Trophoblast cell (in vitro differentiated cells and primary cell): ENCODE results near the gene NCS1.

ENCODE experiments used
- DNase-seq, 2 donors: peaks; one replicate each; pipeline ENCODE4 v3.0.0-alpha.2; 2016
- H2AFZ ChIP-seq: 2 replicates; pipeline ENCODE4 v1.6.1; 2013; ENCODE audit warnings: low read length, moderate library complexity, mild to moderate bottlenecking; ENCODE audit not compliant: insufficient read depth, poor library complexity
- H2AK5ac ChIP-seq: 2 replicates; pipeline ENCODE4 v1.6.1; 2013; ENCODE audit warnings: mild to moderate bottlenecking, low read length
- H2BK120ac ChIP-seq: 2 replicates; pipeline ENCODE4 v1.6.1; 2013; ENCODE audit warnings: low read length, mild to moderate bottlenecking, moderate library complexity; ENCODE audit not compliant: insufficient read depth, poor library complexity
- H2BK12ac ChIP-seq: 2 replicates; pipeline ENCODE4 v1.6.1; 2013; ENCODE audit warnings: mild to moderate bottlenecking, low read length, moderate library complexity
- H2BK5ac ChIP-seq: 2 replicates; pipeline ENCODE4 v1.6.1; 2013; ENCODE audit warnings: low read length, low read depth, moderate library complexity, mild to moderate bottlenecking; ENCODE audit not compliant: poor library complexity
- H3K14ac ChIP-seq: 2 replicates; pipeline ENCODE4 v1.6.1; 2013; ENCODE audit warnings: mild to moderate bottlenecking, low read length
- H3K18ac ChIP-seq: 2 replicates; pipeline ENCODE4 v1.6.1; 2013; ENCODE audit warnings: mild to moderate bottlenecking, low read length
- H3K23ac ChIP-seq: 2 replicates; pipeline ENCODE4 v1.6.1; 2013; ENCODE audit warnings: low read length
- H3K27ac ChIP-seq: 2 replicates; pipeline ENCODE4 v1.5.1; 2013; ENCODE audit warnings: low read depth, mild to moderate bottlenecking, inconsistent platforms, low read length, moderate library complexity
- H3K27me3 ChIP-seq: 2 replicates; pipeline ENCODE4 v1.6.1; 2013; ENCODE audit warnings: inconsistent platforms, mild to moderate bottlenecking, low read length, moderate library complexity; ENCODE audit not compliant: insufficient read depth
- H3K36me3 ChIP-seq, 2 experiments: 1 replicate in 1 of 2; 2 replicates in 1 of 2; pipeline ENCODE4 v1.6.1; 2013; ENCODE audit warnings: low read length in 2 of 2, mild to moderate bottlenecking in 2 of 2, moderate library complexity in 1 of 2; ENCODE audit not compliant: insufficient read depth in 2 of 2, control insufficient read depth in 1 of 2
- H3K4ac ChIP-seq: 2 replicates; pipeline ENCODE4 v1.6.1; 2013; ENCODE audit warnings: low read depth, mild to moderate bottlenecking, low read length, moderate library complexity
- H3K4me1 ChIP-seq, 2 experiments: 1 replicate in 1 of 2; 2 replicates in 1 of 2; pipeline ENCODE4 v1.6.1; 2013; ENCODE audit warnings: low read length in 2 of 2, mild to moderate bottlenecking in 2 of 2, moderate library complexity in 1 of 2; ENCODE audit not compliant: insufficient read depth in 2 of 2, control insufficient read depth in 1 of 2
- H3K4me2 ChIP-seq: 2 replicates; pipeline ENCODE4 v1.6.1; 2013; ENCODE audit warnings: inconsistent platforms, mild to moderate bottlenecking, low read length, moderate library complexity
- H3K4me3 ChIP-seq: 2 replicates; pipeline ENCODE4 v1.5.1; 2013; ENCODE audit warnings: mild to moderate bottlenecking, low read depth, low read length, inconsistent platforms
- H3K79me1 ChIP-seq: one replicate; pipeline ENCODE4 v1.6.1; 2013; ENCODE audit warnings: low read length
- H3K79me2 ChIP-seq: 2 replicates; pipeline ENCODE4 v1.6.1; 2013; ENCODE audit warnings: low read length, mild to moderate bottlenecking; ENCODE audit not compliant: control insufficient read depth, insufficient read depth, poor library complexity
- H3K9ac ChIP-seq: 2 replicates; pipeline ENCODE4 v1.6.1; 2013; ENCODE audit warnings: mild to moderate bottlenecking, low read length
- H3K9me3 ChIP-seq: 2 replicates; pipeline ENCODE4 v1.6.1; 2013; ENCODE audit warnings: low read depth, mild to moderate bottlenecking, control low read depth, inconsistent platforms, low read length; ENCODE audit not compliant: insufficient read depth
- H4K12ac ChIP-seq: 2 replicates; pipeline ENCODE4 v1.6.1; 2013; ENCODE audit warnings: low read depth, mild to moderate bottlenecking, low read length, moderate library complexity
- H4K8ac ChIP-seq: 2 replicates; pipeline ENCODE4 v1.6.1; 2013; ENCODE audit warnings: low read depth, mild to moderate bottlenecking, low read length, moderate library complexity
- H4K91ac ChIP-seq: one replicate; pipeline ENCODE4 v1.6.1; 2013; ENCODE audit warnings: low read depth, mild to moderate bottlenecking, low read length, moderate library complexity
- WGBS: extraction: QIAGEN DNeasy Blood & Tissue Kit; methylation state at CpG from one replicate; pipeline ENCODE4 v1.1.7; 2013; ENCODE audit warnings: missing lambda C conversion rate; ENCODE audit not compliant: insufficient read length, insufficient coverage; ENCODE audit errors: extremely low coverage; 5-methylcytosine and 5-hydroxymethylcytosine counted together

NCS1 gene

DNA sequence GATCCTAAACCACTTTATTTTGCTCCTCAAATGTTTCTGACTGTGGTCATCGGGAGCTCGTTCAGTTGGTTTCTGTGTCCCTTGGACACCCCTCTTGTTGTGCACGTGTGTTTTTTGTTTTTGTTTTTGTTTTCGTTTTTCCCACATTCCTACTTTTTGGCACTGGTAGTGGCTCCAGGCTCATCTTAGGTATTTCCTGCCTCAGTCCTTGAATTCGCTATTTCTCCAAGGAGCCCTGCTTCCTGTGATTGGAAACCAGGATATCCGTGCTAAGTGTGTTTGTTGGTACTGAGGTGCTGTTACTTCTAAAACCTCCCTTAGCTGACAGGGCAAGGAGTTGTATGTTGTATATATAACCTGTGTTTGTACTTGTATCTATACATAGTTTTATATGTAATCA, 99.3 kb downstream of the NCS1 start:
- Histone ChIP-seq H3K4me1 (peaks cover 8 to 10% of the 10 kb centered on the region in 2 experiments), H2BK120ac (no peak overlapping the region), H3K79me2 (no peaks in the 10 kb centered on the region), H3K14ac (no peak overlapping the region), H2AK5ac (no peak overlapping the region), H3K23ac (no peak overlapping the region), H2BK12ac (no peak overlapping the region), H4K12ac (no peak overlapping the region), H3K4ac (no peak overlapping the region), H3K27me3 (no peaks in the 10 kb centered on the region), H4K91ac (no peak overlapping the region), H3K27ac (no peak overlapping the region), H3K9me3 (peaks cover 2% of the 10 kb centered on the region), H3K9ac (no peak overlapping the region), H3K4me2 (no peak overlapping the region), H3K4me3 (no peak overlapping the region), H3K36me3 (no peaks in the 10 kb centered on the region), H3K18ac (no peak overlapping the region), H3K79me1 (peaks cover 2% of the 10 kb centered on the region), H2BK5ac (no peak overlapping the region), H4K8ac (no peak overlapping the region), H2AFZ (no peak overlapping the region)
- no peak for DNase-seq
- WGBS = no CpG with 5 or more reads among the region's 6 CpGs

- no peak overlapping the region for H4K91ac ChIP-seq
- no peak overlapping the region for H3K27ac ChIP-seq
- no peaks in the 10 kb centered on the region for H3K27me3 ChIP-seq
- no peak overlapping the region for H3K4ac ChIP-seq
- no peaks in the 10 kb centered on the region for H3K79me2 ChIP-seq
- no peak overlapping the region for H4K8ac ChIP-seq
- H3K23ac ChIP-seq = no peak overlapping the region
- H3K4me1 ChIP-seq = no peaks in the 10 kb centered on the region
- no peak overlapping the region for H3K4me3 ChIP-seq
- no peak overlapping the region for H2BK5ac ChIP-seq
- no peak overlapping the region for H4K12ac ChIP-seq
- no peak for DNase-seq
- no peak overlapping the region for H2BK120ac ChIP-seq
- H3K79me1 ChIP-seq = no peaks in the 10 kb centered on the region
- H2AFZ ChIP-seq = no peak overlapping the region
- no CpG with 5 or more reads among the region's 9 CpGs for WGBS
- H2AK5ac ChIP-seq = no peak overlapping the region
- no peak overlapping the region for H3K4me2 ChIP-seq
- no peak overlapping the region for H2BK12ac ChIP-seq
- no peak overlapping the region for H3K9ac ChIP-seq
- no peak overlapping the region for H3K18ac ChIP-seq
- H3K14ac ChIP-seq = no peak overlapping the region
- peaks cover 2% of the 10 kb centered on the region for H3K9me3 ChIP-seq
- no peaks in the 10 kb centered on the region for H3K36me3 ChIP-seq
These were observed 103.0 kb downstream of the NCS1 start for GRCh38 chr9:130275156-130275555.

- no CpG with 5 or more reads among the region's 3 CpGs for WGBS
- no peak overlapping the region for H3K27ac ChIP-seq
These were observed 103.9 kb downstream of the NCS1 start for GRCh38 chr9:130276121-130276520.

DNA sequence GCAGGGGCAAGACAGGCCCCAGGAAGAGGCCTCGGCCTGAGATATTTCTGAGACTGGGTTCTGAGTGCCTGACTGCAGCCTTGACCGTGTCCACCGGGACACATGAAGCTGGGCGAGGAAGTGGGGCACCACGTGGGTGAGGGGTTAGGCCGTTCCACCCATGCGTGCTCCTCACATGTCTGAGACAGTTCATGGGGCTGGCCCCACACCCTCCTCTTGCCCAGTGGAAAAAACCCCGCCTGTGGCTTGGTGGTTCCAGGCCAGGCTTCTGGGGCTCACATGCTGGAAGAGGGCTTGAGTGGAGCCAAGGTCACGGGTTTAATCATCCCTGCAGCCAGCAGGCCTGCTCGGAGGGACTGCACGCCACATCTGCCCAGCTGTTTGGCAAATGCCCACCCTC, 104.8 kb downstream of the NCS1 start:
- Histone ChIP-seq H2AK5ac (no peak overlapping the region), H3K23ac (no peak overlapping the region), H3K4ac (no peak overlapping the region), H3K14ac (no peak overlapping the region), H2BK5ac (no peak overlapping the region), H3K4me3 (no peak overlapping the region), H2BK12ac (no peak overlapping the region), H3K18ac (no peak overlapping the region), H4K12ac (no peak overlapping the region), H3K9ac (no peak overlapping the region), H2BK120ac (no peak overlapping the region), H3K36me3 (no peaks in the 10 kb centered on the region), H4K8ac (no peak overlapping the region), H3K4me1 (no peaks in the 10 kb centered on the region), H3K9me3 (peaks cover 2% of the 10 kb centered on the region), H2AFZ (no peak overlapping the region), H3K27ac (no peak overlapping the region), H4K91ac (no peak overlapping the region), H3K79me1 (no peaks in the 10 kb centered on the region), H3K4me2 (no peak overlapping the region), H3K79me2 (no peaks in the 10 kb centered on the region), H3K27me3 (no peaks in the 10 kb centered on the region)
- DNase-seq = no peak
- no CpG with 5 or more reads among the region's 11 CpGs for WGBS

More at GRCh38 chr9:130276121-130276520, 103.9 kb downstream of the NCS1 start:
- no peaks in the 10 kb centered on the region for H3K4me1 ChIP-seq
- H4K12ac ChIP-seq = no peak overlapping the region
- H3K9ac ChIP-seq = no peak overlapping the region
- H3K4me3 ChIP-seq = no peak overlapping the region
- no peaks in the 10 kb centered on the region for H3K79me2 ChIP-seq
- H3K79me1 ChIP-seq = no peaks in the 10 kb centered on the region
- H4K8ac ChIP-seq = no peak overlapping the region
- no peak overlapping the region for H2BK5ac ChIP-seq
- H3K4ac ChIP-seq = no peak overlapping the region
- H3K27me3 ChIP-seq = no peaks in the 10 kb centered on the region
- no peak overlapping the region for H3K23ac ChIP-seq
- no peak overlapping the region for H2BK12ac ChIP-seq
- H4K91ac ChIP-seq = no peak overlapping the region
- no peak overlapping the region for H3K4me2 ChIP-seq
- H3K9me3 ChIP-seq = peaks cover 2% of the 10 kb centered on the region
- no peaks in the 10 kb centered on the region for H3K36me3 ChIP-seq
- H3K18ac ChIP-seq = no peak overlapping the region
- H2AFZ ChIP-seq = no peak overlapping the region
- DNase-seq = peak; percentile 21 to 41
- no peak overlapping the region for H2BK120ac ChIP-seq
- no peak overlapping the region for H3K14ac ChIP-seq
- no peak overlapping the region for H2AK5ac ChIP-seq
